OCI-LY3 (cell line): ENCODE measurements around the gene SMAD3.

Source experiments
- H2AFZ ChIP-seq: fragments of 200-600, 300-600 bp; shearing (Covaris generic); 2 replicates; pipeline ENCODE4 v1.6.0; 2014; ENCODE audit warnings: antibody characterized with exemption, low read depth, low read length
- H3K27ac ChIP-seq: fragments of 200-600, 300-600 bp; sonication (generic); 2 replicates; pipeline ENCODE4 v1.5.1; 2014; ENCODE audit warnings: mild to moderate bottlenecking, low read length, moderate library complexity, mixed read lengths
- H3K27me3 ChIP-seq: fragments of 200-600, 300-600 bp; sonication (generic); 2 replicates; pipeline ENCODE4 v1.6.1; 2014; ENCODE audit warnings: low read depth, low read length, mixed read lengths
- H3K36me3 ChIP-seq: fragments of 200-600, 300-600 bp; sonication (generic); replicated peaks from 2 replicates; pipeline ENCODE3; 2014; ENCODE audit warnings: low read depth, low read length, mixed read lengths
- H3K4me1 ChIP-seq: fragments of 300-600, 200-600 bp; sonication (generic); 2 replicates; pipeline ENCODE4 v1.6.1; 2014; ENCODE audit warnings: low read length, mixed read lengths
- H3K4me2 ChIP-seq: fragments of 200-600, 300-600 bp; sonication (generic); 2 replicates; pipeline ENCODE4 v1.6.1; 2014; ENCODE audit warnings: low read length, mixed read lengths
- H3K4me3 ChIP-seq: fragments of 300-600, 200-600 bp; sonication (generic); 2 replicates; pipeline ENCODE4 v1.5.1; 2014; ENCODE audit warnings: antibody characterized with exemption, mild to moderate bottlenecking, low read length, moderate library complexity
- H3K79me2 ChIP-seq: fragments of 300-600, 200-600 bp; shearing (Covaris generic); 2 replicates; pipeline ENCODE4 v1.6.1; 2014; ENCODE audit warnings: mild to moderate bottlenecking, low read length, mixed read lengths
- H3K9ac ChIP-seq: fragments of 300-600, 200-600 bp; shearing (Covaris generic); 2 replicates; pipeline ENCODE4 v1.6.0; 2014; ENCODE audit warnings: mild to moderate bottlenecking, low read length, moderate library complexity
- H3K9me3 ChIP-seq: fragments of 200-600, 300-600 bp; shearing (Covaris generic); 2 replicates; pipeline ENCODE4 v1.6.1; 2014; ENCODE audit warnings: low read length, mixed read lengths; ENCODE audit not compliant: insufficient read depth
- H4K20me1 ChIP-seq: fragments of 200-600, 300-600 bp; sonication (generic); 2 replicates; pipeline ENCODE4 v1.6.1; 2016; ENCODE audit warnings: low read length, mixed read lengths; ENCODE audit not compliant: insufficient read depth
- CTCF ChIP-seq: fragments of 200-600, 300-600 bp; sonication (generic); IDR thresholded peaks from 2 replicates; pipeline ENCODE4 v1.5.1; 2014; ENCODE audit warnings: antibody characterized with exemption, low read length, low read depth
- EZH2phosphoT487 ChIP-seq: fragments of 200-600 bp; shearing (Covaris generic); IDR thresholded peaks from 2 replicates; pipeline ENCODE4 v1.6.1; 2018; ENCODE audit warnings: antibody characterized with exemption, mixed run types, low read depth

Gene SMAD3

GRCh38 chr15:67116742-67117141 lies 51.3 kb downstream of the SMAD3 start:
- H3K36me3 ChIP-seq, result no peaks in the 10 kb centered on the region
- H3K79me2 ChIP-seq, result 0 out of 2 replicates have a peak, but pooled peaks cover 8% of the 10 kb centered on the region
- H3K9me3 ChIP-seq, result no peaks in the 10 kb centered on the region
- no peak for TF ChIP-seq EZH2phosphoT487
- TF ChIP-seq CTCF, result no peak
- no peaks in the 10 kb centered on the region for H4K20me1 ChIP-seq
- H2AFZ ChIP-seq, result no peak overlapping the region
- H3K9ac ChIP-seq, result no peak overlapping the region
- H3K4me1 ChIP-seq, result peaks cover 42% of the 10 kb centered on the region
- no peaks in the 10 kb centered on the region for H3K27me3 ChIP-seq
- no peak overlapping the region for H3K27ac ChIP-seq
- H3K4me2 ChIP-seq, result peak overlapping the region; percentile 27; the same call in 1 of the 2 replicates
- H3K4me3 ChIP-seq, result no peak overlapping the region

- Histone ChIP-seq H3K4me3 (no peak overlapping the region), H3K27me3 (no peaks in the 10 kb centered on the region), H3K4me1 (peaks cover 47% of the 10 kb centered on the region), H2AFZ (no peak overlapping the region), H3K36me3 (no peaks in the 10 kb centered on the region), H3K9me3 (no peaks in the 10 kb centered on the region), H3K79me2 (0 out of 2 replicates have a peak, but pooled peaks cover 8% of the 10 kb centered on the region), H3K9ac (no peak overlapping the region), H4K20me1 (no peaks in the 10 kb centered on the region), H3K27ac (no peak overlapping the region), H3K4me2 (peak overlapping the region; percentile 27; the same call in 1 of the 2 replicates)
- TF ChIP-seq EZH2phosphoT487 (no peak), CTCF (no peak)
Observed at GRCh38 chr15:67117370-67117769, 52.0 kb downstream of the SMAD3 start.

GRCh38 chr15:67118808-67119207 lies 53.4 kb downstream of the SMAD3 start:
- Histone ChIP-seq H3K27me3 (no peaks in the 10 kb centered on the region), H3K79me2 (0 out of 2 replicates have a peak, but pooled peaks cover 8% of the 10 kb centered on the region), H2AFZ (no peak overlapping the region), H3K4me1 (peaks cover 47% of the 10 kb centered on the region), H3K9ac (no peak overlapping the region), H3K27ac (no peak overlapping the region), H3K9me3 (no peaks in the 10 kb centered on the region), H3K36me3 (no peaks in the 10 kb centered on the region), H4K20me1 (no peaks in the 10 kb centered on the region), H3K4me2 (no peak overlapping the region), H3K4me3 (no peak overlapping the region)
- no peak for TF ChIP-seq EZH2phosphoT487
- no peak for TF ChIP-seq CTCF

- Histone ChIP-seq H3K4me1 (peaks cover 47% of the 10 kb centered on the region), H3K79me2 (0 out of 2 replicates have a peak, but pooled peaks cover 8% of the 10 kb centered on the region), H3K4me2 (no peak overlapping the region), H3K27ac (no peak overlapping the region), H4K20me1 (no peaks in the 10 kb centered on the region), H3K9me3 (no peaks in the 10 kb centered on the region), H3K27me3 (no peaks in the 10 kb centered on the region), H3K4me3 (no peak overlapping the region), H2AFZ (no peak overlapping the region), H3K36me3 (no peaks in the 10 kb centered on the region), H3K9ac (no peak overlapping the region)
- TF ChIP-seq CTCF, result no peak
- TF ChIP-seq EZH2phosphoT487, result no peak
Observed at GRCh38 chr15:67119238-67119846, 53.9 kb downstream of the SMAD3 start.
